Panc1 (cell line): ENCODE results near the gene TBX4. TPM values are rescaled to one million over a fixed set of nuclear protein-coding genes. Genes with fewer than 3 reads are reported as not detected.
"Not testable (repeated sequence)": the region's sequence is repeated elsewhere in the genome, so short reads cannot be mapped to it uniquely, and the experiment has no call there.

ENCODE experiments used
- ATAC-seq: fragments of 200-7000 bp; cut with Tn5 transposase; 2 replicates; pipeline ENCODE4 v1.9.1; 2020; ENCODE audit warnings: mild to moderate bottlenecking, moderate library complexity
- BruUV-seq: library from RNA; stranded (reverse); fragments of 400-500 nt; replicated peaks from 2 replicates; lab custom pipeline; 2021; lab: Mats Ljungman, UMichigan
- CTCF ChIA-PET: fragments of 300-600 bp; sonication (Branson Sonifier 250); formaldehyde crosslinking; loops from one replicate; lab custom pipeline; 2022; ENCODE audit warnings: antibody characterized with exemption; lab: Charles Lee
- POLR2A ChIA-PET: fragments of 300-600 bp; sonication (Branson Sonifier 250); formaldehyde crosslinking; loops from one replicate; lab custom pipeline; 2022; ENCODE audit warnings: antibody characterized with exemption; lab: Charles Lee
- DNase-seq: peaks from one replicate; pipeline ENCODE4 v3.0.0-alpha.2; 2010; ENCODE audit warnings: low read depth, low spot score
- H3K27ac ChIP-seq: 2 replicates; pipeline ENCODE4 v1.5.1; 2011; ENCODE audit warnings: mild to moderate bottlenecking, low read length, inconsistent platforms
- H3K27me3 ChIP-seq: fragments of 200-500 bp; sonication (Bioruptor generic); 2 replicates; pipeline ENCODE4 v1.6.0; 2014; ENCODE audit warnings: low read length, inconsistent platforms; ENCODE audit not compliant: control insufficient read depth, insufficient read depth
- H3K36me3 ChIP-seq: fragments of 200-500 bp; sonication (Bioruptor generic); 2 replicates; pipeline ENCODE4 v1.5.1; 2014; ENCODE audit warnings: inconsistent platforms, mild to moderate bottlenecking, low read length, moderate library complexity; ENCODE audit not compliant: control insufficient read depth, insufficient read depth
- H3K4me1 ChIP-seq: 2 replicates; pipeline ENCODE4 v1.5.1; 2011; ENCODE audit warnings: inconsistent platforms, mild to moderate bottlenecking, low read length, moderate library complexity; ENCODE audit not compliant: control insufficient read depth, insufficient read depth
- H3K4me3 ChIP-seq, 2 experiments: 2 replicates each; pipeline ENCODE4 v1.5.1; 2011 to 2012; ENCODE audit warnings: low read depth in 2 of 2, low read length in 2 of 2, mild to moderate bottlenecking in 2 of 2, inconsistent platforms in 1 of 2, moderate library complexity in 1 of 2
- H3K9me3 ChIP-seq: fragments of 200-500 bp; sonication (Bioruptor generic); 2 replicates; pipeline ENCODE4 v1.5.1; 2014; ENCODE audit warnings: low read depth, mild to moderate bottlenecking, inconsistent platforms, low read length, moderate library complexity; ENCODE audit not compliant: control insufficient read depth, insufficient read depth
- CTCF ChIP-seq: fragments of 450-650 bp; IDR thresholded peaks from 2 replicates; pipeline ENCODE4 v1.5.1; 2017; ENCODE audit warnings: mild to moderate bottlenecking
- POLR2AphosphoS5 ChIP-seq: IDR thresholded peaks from 2 replicates; pipeline ENCODE4 v1.6.1; 2012; ENCODE audit warnings: mild to moderate bottlenecking, low read depth, low read length, moderate library complexity
- SIN3A ChIP-seq: IDR thresholded peaks from 2 replicates; pipeline ENCODE4 v1.6.1; 2012; ENCODE audit warnings: low read depth, mild to moderate bottlenecking, low read length, moderate library complexity, borderline replicate concordance; ENCODE audit not compliant: insufficient read depth
- TCF7L2 ChIP-seq: IDR thresholded peaks from 2 replicates; pipeline ENCODE4 v1.6.1; 2011; ENCODE audit warnings: mild to moderate bottlenecking, low read depth, low read length, inconsistent platforms
- in situ Hi-C: cut with HindIII; loops from 2 replicates; pipeline ENCODE4 v1.10.0; 2016; ENCODE audit warnings: low sequenced_read_pairs, low pct_unique_long_range_greater_than_20kb
- intact Hi-C: fragments of 100-400 bp; cut with micrococcal nuclease; formaldehyde crosslinking; loops from one replicate; pipeline ENCODE4 v1.10.0; 2022; ENCODE audit not compliant: unreplicated experiment
- total RNA-seq: library from RNA; stranded (reverse); gene quantifications from one replicate; pipeline ENCODE4 v1.2.1, GENCODE V29; 2021; ENCODE audit not compliant: unreplicated experiment
- TF ChIP-seq, protein P1 (sequence below), 2 experiments: IDR thresholded peaks; 2 replicates each; pipeline ENCODE4 v1.6.1; 2011 to 2012; ENCODE audit warnings: low read depth in 2 of 2, control low read depth in 1 of 2, low read length in 1 of 2, mild to moderate bottlenecking in 1 of 2, moderate library complexity in 1 of 2; ENCODE audit not compliant: insufficient read depth in 1 of 2

Gene TBX4
- total RNA-seq, 1 experiment from 2014 or later = not detected

GRCh38 chr17:61492759-61493526 lies 40.7 kb downstream of the TBX4 start:
- CTCF ChIA-PET = no interaction called here
- POLR2A ChIA-PET = no interaction called here
- no peak overlapping the region for H3K27ac ChIP-seq
- no peaks in the 10 kb centered on the region for H3K27me3 ChIP-seq
- no peak overlapping the region for H3K4me3 ChIP-seq
- BruUV-seq = no TSS peak
- TF ChIP-seq TCF7L2 (no peak), SIN3A (no peak), CTCF (no peak), POLR2AphosphoS5 (no peak)
- TF ChIP-seq, protein P1, sequence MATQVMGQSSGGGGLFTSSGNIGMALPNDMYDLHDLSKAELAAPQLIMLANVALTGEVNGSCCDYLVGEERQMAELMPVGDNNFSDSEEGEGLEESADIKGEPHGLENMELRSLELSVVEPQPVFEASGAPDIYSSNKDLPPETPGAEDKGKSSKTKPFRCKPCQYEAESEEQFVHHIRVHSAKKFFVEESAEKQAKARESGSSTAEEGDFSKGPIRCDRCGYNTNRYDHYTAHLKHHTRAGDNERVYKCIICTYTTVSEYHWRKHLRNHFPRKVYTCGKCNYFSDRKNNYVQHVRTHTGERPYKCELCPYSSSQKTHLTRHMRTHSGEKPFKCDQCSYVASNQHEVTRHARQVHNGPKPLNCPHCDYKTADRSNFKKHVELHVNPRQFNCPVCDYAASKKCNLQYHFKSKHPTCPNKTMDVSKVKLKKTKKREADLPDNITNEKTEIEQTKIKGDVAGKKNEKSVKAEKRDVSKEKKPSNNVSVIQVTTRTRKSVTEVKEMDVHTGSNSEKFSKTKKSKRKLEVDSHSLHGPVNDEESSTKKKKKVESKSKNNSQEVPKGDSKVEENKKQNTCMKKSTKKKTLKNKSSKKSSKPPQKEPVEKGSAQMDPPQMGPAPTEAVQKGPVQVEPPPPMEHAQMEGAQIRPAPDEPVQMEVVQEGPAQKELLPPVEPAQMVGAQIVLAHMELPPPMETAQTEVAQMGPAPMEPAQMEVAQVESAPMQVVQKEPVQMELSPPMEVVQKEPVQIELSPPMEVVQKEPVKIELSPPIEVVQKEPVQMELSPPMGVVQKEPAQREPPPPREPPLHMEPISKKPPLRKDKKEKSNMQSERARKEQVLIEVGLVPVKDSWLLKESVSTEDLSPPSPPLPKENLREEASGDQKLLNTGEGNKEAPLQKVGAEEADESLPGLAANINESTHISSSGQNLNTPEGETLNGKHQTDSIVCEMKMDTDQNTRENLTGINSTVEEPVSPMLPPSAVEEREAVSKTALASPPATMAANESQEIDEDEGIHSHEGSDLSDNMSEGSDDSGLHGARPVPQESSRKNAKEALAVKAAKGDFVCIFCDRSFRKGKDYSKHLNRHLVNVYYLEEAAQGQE (IDR thresholded peaks at IDR 0.05; ENCODE audit: insufficient read depth in 1 of 2, low read depth in 2 of 2, low read length in 1 of 2) = no peak
- H3K36me3 ChIP-seq = no peaks in the 10 kb centered on the region
- peaks cover 20% of the 10 kb centered on the region for H3K4me1 ChIP-seq
- DNase-seq (no peak), ATAC-seq (no peak)
- intact Hi-C loops = no loop called here
- no peaks in the 10 kb centered on the region for H3K9me3 ChIP-seq
- in situ Hi-C loops = no loop called here

- H3K36me3 ChIP-seq, ATAC-seq, DNase-seq, H3K27me3 ChIP-seq, H3K27ac ChIP-seq, BruUV-seq, intact Hi-C loops, in situ Hi-C loops, H3K9me3 ChIP-seq, H3K4me3 ChIP-seq, POLR2A ChIA-PET: not testable (repeated sequence)
- peaks cover 20% of the 10 kb centered on the region for H3K4me1 ChIP-seq
- CTCF ChIA-PET = interaction anchor here (0.6 kb wide), 1 partner anchor 9 kb away, joined by 8 read pairs; no protein-coding TSS in a partner anchor
These were observed 41.7 kb downstream of the TBX4 start for GRCh38 chr17:61493830-61494324.
